H9 (cell line): ENCODE results near the gene TCEA2. TPM values are rescaled to one million over a fixed set of nuclear protein-coding genes. Genes with fewer than 3 reads are reported as not detected.

Source experiments
- DNase-seq: peaks from one replicate; pipeline ENCODE4 v3.0.0-alpha.2; 2017
- H2AFZ ChIP-seq: one replicate; pipeline ENCODE4 v1.6.1; 2013; ENCODE audit warnings: mild to moderate bottlenecking, low read length, control low read depth, moderate library complexity
- H2AK5ac ChIP-seq: 2 replicates; pipeline ENCODE4 v1.6.1; 2013; ENCODE audit warnings: low read length, control low read depth, mixed read lengths; ENCODE audit not compliant: insufficient read length
- H2BK120ac ChIP-seq: one replicate; pipeline ENCODE4 v1.6.1; 2013; ENCODE audit warnings: low read depth, mild to moderate bottlenecking, low read length, control low read depth, inconsistent platforms; ENCODE audit not compliant: poor library complexity, severe bottlenecking
- H2BK12ac ChIP-seq: 2 replicates; pipeline ENCODE4 v1.6.1; 2013; ENCODE audit warnings: low read length, control low read depth, mixed read lengths, low read depth; ENCODE audit not compliant: insufficient read length
- H2BK15ac ChIP-seq: 2 replicates; pipeline ENCODE4 v1.6.1; 2013; ENCODE audit warnings: low read depth, low read length, control low read depth
- H2BK20ac ChIP-seq: one replicate; pipeline ENCODE4 v1.6.1; 2013; ENCODE audit warnings: low read depth, mild to moderate bottlenecking, low read length, control low read depth, inconsistent platforms; ENCODE audit not compliant: poor library complexity, severe bottlenecking
- H2BK5ac ChIP-seq: 2 replicates; pipeline ENCODE4 v1.6.1; 2013; ENCODE audit warnings: low read length, control low read depth, mixed read lengths; ENCODE audit not compliant: insufficient read length
- H3K14ac ChIP-seq: 2 replicates; pipeline ENCODE4 v1.6.1; 2013; ENCODE audit warnings: low read length, control low read depth; ENCODE audit not compliant: insufficient read depth
- H3K18ac ChIP-seq: 2 replicates; pipeline ENCODE4 v1.6.1; 2013; ENCODE audit warnings: low read depth, mild to moderate bottlenecking, mixed read lengths, low read length, control low read depth; ENCODE audit not compliant: insufficient read length
- H3K23ac ChIP-seq: 2 replicates; pipeline ENCODE4 v1.6.1; 2013; ENCODE audit warnings: low read length, control low read depth, mixed read lengths, low read depth; ENCODE audit not compliant: insufficient read length
- H3K23me2 ChIP-seq: 2 replicates; pipeline ENCODE4 v1.6.1; 2013; ENCODE audit warnings: low read depth, mild to moderate bottlenecking, mixed read lengths, low read length, control low read depth; ENCODE audit not compliant: insufficient read length, poor library complexity, severe bottlenecking
- H3K27ac ChIP-seq: 2 replicates; pipeline ENCODE4 v1.5.1; 2013; ENCODE audit warnings: low read length, control low read depth, mixed read lengths, low read depth; ENCODE audit not compliant: insufficient read length
- H3K27me3 ChIP-seq: 2 replicates; pipeline ENCODE4 v1.6.1; 2013; ENCODE audit warnings: low read length, control low read depth, inconsistent platforms; ENCODE audit not compliant: insufficient read depth
- H3K4ac ChIP-seq: 2 replicates; pipeline ENCODE4 v1.6.1; 2013; ENCODE audit warnings: low read depth, mild to moderate bottlenecking, control low read depth, inconsistent platforms, low read length, moderate library complexity
- H3K4me1 ChIP-seq: 2 replicates; pipeline ENCODE4 v1.6.1; 2013; ENCODE audit warnings: low read length, control low read depth, inconsistent platforms; ENCODE audit not compliant: insufficient read depth
- H3K4me2 ChIP-seq: 2 replicates; pipeline ENCODE4 v1.6.1; 2013; ENCODE audit warnings: low read length, control low read depth, mixed read lengths; ENCODE audit not compliant: insufficient read length, insufficient read depth
- H3K56ac ChIP-seq: 2 replicates; pipeline ENCODE4 v1.6.1; 2013; ENCODE audit warnings: low read depth, mild to moderate bottlenecking, mixed read lengths, low read length, control low read depth; ENCODE audit not compliant: insufficient read length
- H3K79me1 ChIP-seq: 2 replicates; pipeline ENCODE4 v1.6.1; 2013; ENCODE audit warnings: low read depth, mild to moderate bottlenecking, moderate library complexity, low read length, control low read depth, inconsistent platforms; ENCODE audit not compliant: insufficient read depth, poor library complexity, severe bottlenecking
- H3K79me2 ChIP-seq: 2 replicates; pipeline ENCODE4 v1.6.1; 2013; ENCODE audit warnings: low read length, control low read depth, inconsistent platforms; ENCODE audit not compliant: insufficient read depth
- H3K9ac ChIP-seq: 2 replicates; pipeline ENCODE4 v1.6.1; 2013; ENCODE audit warnings: low read length, control low read depth, mixed read lengths; ENCODE audit not compliant: insufficient read length; ENCODE audit errors: extremely low read depth
- H3K9me3 ChIP-seq: one replicate; pipeline ENCODE4 v1.6.1; 2013; ENCODE audit warnings: low read depth, low read length, inconsistent platforms; ENCODE audit not compliant: control insufficient read depth
- H3T11ph ChIP-seq: one replicate; pipeline ENCODE4 v1.6.1; 2013; ENCODE audit warnings: mild to moderate bottlenecking, low read length, control low read depth, inconsistent platforms
- H4K20me1 ChIP-seq: one replicate; pipeline ENCODE4 v1.6.1; 2013; ENCODE audit not compliant: control insufficient read depth, insufficient read length, insufficient read depth
- H4K5ac ChIP-seq: 2 replicates; pipeline ENCODE4 v1.6.1; 2013; ENCODE audit warnings: low read depth, mild to moderate bottlenecking, mixed read lengths, low read length, control low read depth; ENCODE audit not compliant: insufficient read length
- H4K8ac ChIP-seq: replicated peaks from 2 replicates; pipeline ENCODE4 v1.6.1; 2013; ENCODE audit warnings: low read length, control low read depth, mixed read lengths, low read depth; ENCODE audit not compliant: insufficient read length
- H4K91ac ChIP-seq: 2 replicates; pipeline ENCODE4 v1.6.1; 2013; ENCODE audit warnings: low read depth, mild to moderate bottlenecking, moderate library complexity, mixed read lengths, low read length, control low read depth; ENCODE audit not compliant: insufficient read length
- H3K27ac Mint-ChIP-seq, 3 experiments: 2 replicates in 2 of 3; 3 replicates in 1 of 3; pipeline ENCODE4 v1.8.0; 2020 to 2021; ENCODE audit warnings: mixed read lengths in 3 of 3, mild to moderate bottlenecking in 1 of 3, moderate library complexity in 1 of 3
- H3K27me3 Mint-ChIP-seq: 2 replicates; pipeline ENCODE4 v1.8.0; 2021; ENCODE audit warnings: low read depth, mild to moderate bottlenecking, moderate library complexity, mixed read lengths
- H3K36me3 Mint-ChIP-seq, 3 experiments: 2 replicates in 2 of 3; 3 replicates in 1 of 3; pipeline ENCODE4 v1.8.0; 2020 to 2021; ENCODE audit warnings: low read depth in 3 of 3, mixed read lengths in 3 of 3; ENCODE audit not compliant: insufficient read depth in 1 of 3
- H3K4me1 Mint-ChIP-seq, 2 experiments: 2 replicates each; pipeline ENCODE4 v1.8.0; 2020; ENCODE audit warnings: mixed read lengths in 2 of 2
- H3K4me3 Mint-ChIP-seq, 2 experiments: 2 replicates in 1 of 2; 3 replicates in 1 of 2; pipeline ENCODE4 v1.8.0; 2020 to 2021; ENCODE audit warnings: mild to moderate bottlenecking in 2 of 2, mixed read lengths in 2 of 2, moderate library complexity in 1 of 2
- H3K9me3 Mint-ChIP-seq, 2 experiments: 2 replicates in 1 of 2; 3 replicates in 1 of 2; pipeline ENCODE4 v1.8.0; 2020; ENCODE audit warnings: mild to moderate bottlenecking in 2 of 2, mixed read lengths in 2 of 2, moderate library complexity in 1 of 2
- WGBS: extraction: QIAGEN DNeasy Blood & Tissue Kit; methylation state at CpG from one replicate; pipeline ENCODE4 v1.1.7; 2013; ENCODE audit warnings: missing lambda C conversion rate, low lambda C conversion rate, mixed read lengths; ENCODE audit not compliant: insufficient read length; ENCODE audit errors: extremely low coverage; 5-methylcytosine and 5-hydroxymethylcytosine counted together
- total RNA-seq: library from RNA; stranded (reverse); gene quantifications from 2 replicates; pipeline ENCODE4 v1.2.1, GENCODE V29; 2021
- TF ChIP-seq, protein P1 (sequence below): fragments of 200-600 bp; sonication (generic); conservative IDR thresholded peaks from 3 replicates; pipeline ENCODE4 v1.8.0; 2021; ENCODE audit warnings: antibody characterized with exemption, mild to moderate bottlenecking

The TCEA2 gene
- total RNA-seq, 1 experiment from 2014 or later, result 51.7 TPM

DNA sequence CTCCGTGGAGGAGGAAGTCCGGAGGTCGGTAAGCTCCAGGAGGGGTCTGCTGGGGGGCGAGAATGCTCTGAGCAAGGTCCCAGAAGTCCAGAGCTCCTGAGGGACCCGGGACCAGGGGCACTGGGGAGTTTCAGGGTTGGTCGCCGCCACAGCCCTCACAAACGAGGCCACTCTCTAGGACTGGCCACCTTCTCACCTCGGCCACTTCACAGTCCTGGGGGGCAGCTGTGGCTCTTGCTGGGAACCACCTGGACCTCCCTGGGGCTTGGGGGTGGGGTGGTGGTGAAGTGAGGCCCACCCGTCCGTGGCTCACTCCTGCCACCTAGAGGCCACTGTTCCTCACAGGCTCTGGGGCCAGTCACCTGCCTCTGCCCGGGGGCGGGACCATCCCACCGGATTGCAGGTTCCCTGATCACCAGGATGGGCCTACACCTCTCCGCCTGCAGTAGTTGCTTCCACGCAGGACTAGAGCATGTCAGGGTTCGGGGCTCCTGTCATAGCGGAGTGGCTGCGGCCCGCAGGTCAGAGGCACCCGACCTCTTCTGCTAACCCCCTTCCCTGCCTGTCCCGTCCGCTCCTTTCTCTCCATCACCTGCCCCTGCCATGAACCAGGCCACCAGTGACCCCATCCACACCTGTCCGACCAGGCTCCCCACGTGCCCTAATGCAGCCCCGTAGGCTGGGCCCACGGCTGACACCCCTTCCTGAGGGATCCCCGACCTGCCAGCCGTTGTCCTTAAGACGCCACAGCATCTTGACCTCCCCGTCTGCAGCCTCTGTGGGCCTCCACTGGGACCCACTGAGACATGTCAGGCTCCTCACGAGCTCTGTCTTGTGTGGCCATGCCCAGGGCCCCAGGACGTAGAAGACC lies 5.1 kb upstream of the TCEA2 start:
- H2AK5ac ChIP-seq, result no peak overlapping the region
- no peaks in the 10 kb centered on the region for H3K4me1 ChIP-seq
- H3K9me3 ChIP-seq, result no peaks in the 10 kb centered on the region
- H3K27me3 ChIP-seq, result no peaks in the 10 kb centered on the region
- no peaks in the 10 kb centered on the region for H3K23me2 ChIP-seq
- H2BK20ac ChIP-seq, result no peak overlapping the region
- no peaks in the 10 kb centered on the region for H3K79me2 ChIP-seq
- H3K14ac ChIP-seq, result no peak overlapping the region
- no peak overlapping the region for H2BK15ac ChIP-seq
- no peaks in the 10 kb centered on the region; a peak in 1 of 5 replicates for H3K9me3 Mint-ChIP-seq
- H3K27ac ChIP-seq, result no peak overlapping the region
- no peak overlapping the region for H3K4me2 ChIP-seq
- no peak overlapping the region for H4K8ac ChIP-seq
- peaks cover 12% of the 10 kb centered on the region for H3K27me3 Mint-ChIP-seq
- H3K79me1 ChIP-seq, result no peaks in the 10 kb centered on the region
- no peak overlapping the region for H3K4ac ChIP-seq
- H4K5ac ChIP-seq, result no peak overlapping the region
- DNase-seq, result peak; percentile 90
- no peaks in the 10 kb centered on the region; a peak in 1 of 7 replicates for H3K36me3 Mint-ChIP-seq
- H3K9ac ChIP-seq, result no peak overlapping the region
- no peak overlapping the region; a peak in 1 of 7 replicates for H3K27ac Mint-ChIP-seq
- no peak overlapping the region for H3T11ph ChIP-seq
- H3K18ac ChIP-seq, result no peak overlapping the region
- H3K23ac ChIP-seq, result no peak overlapping the region
- H2BK120ac ChIP-seq, result no peak overlapping the region
- no peak overlapping the region for H2AFZ ChIP-seq
- H4K91ac ChIP-seq, result no peak overlapping the region
- TF ChIP-seq, protein P1, sequence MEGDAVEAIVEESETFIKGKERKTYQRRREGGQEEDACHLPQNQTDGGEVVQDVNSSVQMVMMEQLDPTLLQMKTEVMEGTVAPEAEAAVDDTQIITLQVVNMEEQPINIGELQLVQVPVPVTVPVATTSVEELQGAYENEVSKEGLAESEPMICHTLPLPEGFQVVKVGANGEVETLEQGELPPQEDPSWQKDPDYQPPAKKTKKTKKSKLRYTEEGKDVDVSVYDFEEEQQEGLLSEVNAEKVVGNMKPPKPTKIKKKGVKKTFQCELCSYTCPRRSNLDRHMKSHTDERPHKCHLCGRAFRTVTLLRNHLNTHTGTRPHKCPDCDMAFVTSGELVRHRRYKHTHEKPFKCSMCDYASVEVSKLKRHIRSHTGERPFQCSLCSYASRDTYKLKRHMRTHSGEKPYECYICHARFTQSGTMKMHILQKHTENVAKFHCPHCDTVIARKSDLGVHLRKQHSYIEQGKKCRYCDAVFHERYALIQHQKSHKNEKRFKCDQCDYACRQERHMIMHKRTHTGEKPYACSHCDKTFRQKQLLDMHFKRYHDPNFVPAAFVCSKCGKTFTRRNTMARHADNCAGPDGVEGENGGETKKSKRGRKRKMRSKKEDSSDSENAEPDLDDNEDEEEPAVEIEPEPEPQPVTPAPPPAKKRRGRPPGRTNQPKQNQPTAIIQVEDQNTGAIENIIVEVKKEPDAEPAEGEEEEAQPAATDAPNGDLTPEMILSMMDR, result peak; percentile 94
- H2BK5ac ChIP-seq, result no peak overlapping the region
- peak overlapping the region in 1 of 2 experiments; percentile 23; a peak in 1 of 5 replicates for H3K4me3 Mint-ChIP-seq
- no peak overlapping the region for H2BK12ac ChIP-seq
- no peaks in the 10 kb centered on the region for H4K20me1 ChIP-seq
- peaks cover 28 to 38% of the 10 kb centered on the region in 2 experiments for H3K4me1 Mint-ChIP-seq
- no CpG with 5 or more reads among the region's 33 CpGs for WGBS
- no peak overlapping the region for H3K56ac ChIP-seq
